Adrenal gland (tissue), 5 donors: Measurements from ENCODE around the gene JAM2.

Experiments used
- CTCF ChIP-seq, 6 experiments: fragments of 450-650 bp in 4 of 6; fragments of 200-600 bp in 2 of 6; sonication (generic) in 1 of 6; IDR thresholded peaks; 1 replicate in 5 of 6; 2 replicates in 1 of 6; pipeline versions ENCODE4 v1.5.1 to v1.8.0; 2016 to 2021; ENCODE audit warnings: antibody characterized with exemption in 6 of 6, mild to moderate bottlenecking in 2 of 6, moderate library complexity in 1 of 6
- POLR2A ChIP-seq, 2 donors: fragments of 450-650 bp; IDR thresholded peaks; one replicate each; pipeline ENCODE4 v1.6.1; 2017; ENCODE audit warnings: antibody characterized with exemption in 2 of 2, mild to moderate bottlenecking in 2 of 2, moderate library complexity in 1 of 2
- donor health status: DM: no; HTN: no; CAD: no.

GRCh38 chr21:25635310-25635709 is 3.7 kb upstream of the JAM2 start:
- TF ChIP-seq CTCF (IDR thresholded peaks at IDR 0.05) (no peak), POLR2A (IDR thresholded peaks at IDR 0.05) (no peak)
